ENCODE data around the gene TP53TG5.

GRCh38 chr20:45366192-45366591, 11.9 kb downstream of the TP53TG5 start:
- TF ChIP-seq CTCF (conservative IDR thresholded peaks at IDR 0.05; ENCODE audit: low read depth, low read length) (no peak), EZH2 (IDR thresholded peaks at IDR 0.05; ENCODE audit: low read length, unreplicated experiment) (no peak), EZH2phosphoT487 (IDR thresholded peaks at IDR 0.05; ENCODE audit: borderline replicate concordance, low read length) (no peak)
